ENCODE data around the gene STK25. TPM values are rescaled to one million over a fixed set of nuclear protein-coding genes. Genes with fewer than 3 reads are reported as not detected.
A peak's percentile ranks its signal among the peaks of the same experiment; 100 is the strongest.
"Not testable (repeated sequence)": the region's sequence is repeated elsewhere in the genome, so short reads cannot be mapped to it uniquely, and the experiment has no call there.

Gene STK25
- total and polyA plus RNA-seq, 4 donors: 134 to 255 (median 190) TPM

DNA sequence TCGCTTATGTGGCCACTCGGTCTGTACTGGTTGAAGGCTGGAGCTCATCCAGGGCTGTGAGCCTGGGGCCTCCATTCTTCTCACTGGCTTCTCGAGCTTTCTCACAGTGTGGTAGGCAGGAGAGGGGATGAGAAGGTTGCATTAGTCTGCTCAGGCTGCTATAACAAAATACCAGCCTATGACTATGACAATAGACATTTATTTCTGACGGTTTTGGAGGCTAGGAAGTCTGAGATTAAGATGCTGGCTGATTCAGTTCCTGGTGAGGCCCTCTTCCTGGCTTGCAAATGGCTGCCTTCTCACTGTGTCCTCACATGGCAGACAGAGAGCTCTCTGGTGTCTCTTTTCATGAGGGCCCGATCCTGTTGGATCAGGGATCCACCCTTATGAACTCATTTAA is 6.2 kb upstream of the STK25 start:
- peaks cover 4% of the 10 kb centered on the region for H3K4me1 ChIP-seq (ENCODE audit: control insufficient read depth, insufficient read depth, low read length)
- no peak overlapping the region for H3K4me3 ChIP-seq (ENCODE audit: low read depth, low read length)
- no peak for DNase-seq (ENCODE audit: low read depth in 4 of 6, low spot score in 6 of 6)
- 65% methylated on average over 3 of the region's 5 CpGs for WGBS (ENCODE audit: insufficient coverage)
- H3K27me3 ChIP-seq (ENCODE audit: control insufficient read depth, insufficient read depth, low read length): no peaks in the 10 kb centered on the region
- no peak overlapping the region for H3K27ac ChIP-seq (ENCODE audit: low read depth, low read length)
- H3K9me3 ChIP-seq (ENCODE audit: control insufficient read depth, insufficient read depth, low read length): no peaks in the 10 kb centered on the region
- H3K36me3 ChIP-seq (ENCODE audit: control insufficient read depth, insufficient read depth, low read length): no peaks in the 10 kb centered on the region

GRCh38 chr2:241511091-241511741 is 2.8 kb upstream of the STK25 start:
- Histone ChIP-seq H3K4me1 (ENCODE audit: control insufficient read depth, insufficient read depth, low read length) (peaks cover 25% of the 10 kb centered on the region), H3K27ac (ENCODE audit: low read depth, low read length) (no peak overlapping the region), H3K36me3 (ENCODE audit: control insufficient read depth, insufficient read depth, low read length) (peaks cover 8% of the 10 kb centered on the region), H3K27me3 (ENCODE audit: control insufficient read depth, insufficient read depth, low read length) (no peaks in the 10 kb centered on the region), H3K4me3 (ENCODE audit: low read depth, low read length) (no peak overlapping the region), H3K9me3 (ENCODE audit: control insufficient read depth, insufficient read depth, low read length) (no peaks in the 10 kb centered on the region)
- 98% methylated on average over 3 of the region's 6 CpGs for WGBS (ENCODE audit: insufficient coverage)
- no peak for DNase-seq (ENCODE audit: low read depth in 4 of 6, low spot score in 6 of 6)

- Histone ChIP-seq H3K36me3 (ENCODE audit: control insufficient read depth, insufficient read depth, low read length) (peaks cover 23% of the 10 kb centered on the region), H3K4me3 (ENCODE audit: low read depth, low read length) (peak overlapping the region; percentile 65), H3K9me3 (ENCODE audit: control insufficient read depth, insufficient read depth, low read length) (no peaks in the 10 kb centered on the region), H3K27me3 (ENCODE audit: control insufficient read depth, insufficient read depth, low read length) (no peaks in the 10 kb centered on the region), H3K27ac (ENCODE audit: low read depth, low read length) (peak overlapping the region; percentile 52), H3K4me1 (ENCODE audit: control insufficient read depth, insufficient read depth, low read length) (peaks cover 36% of the 10 kb centered on the region)
- 18% methylated on average over 24 of the region's 24 CpGs for WGBS (ENCODE audit: insufficient coverage)
- DNase-seq (ENCODE audit: low read depth in 4 of 6, low spot score in 6 of 6): no peak
Observed at GRCh38 chr2:241509155-241509784, 886 bp upstream of the STK25 start.

DNA sequence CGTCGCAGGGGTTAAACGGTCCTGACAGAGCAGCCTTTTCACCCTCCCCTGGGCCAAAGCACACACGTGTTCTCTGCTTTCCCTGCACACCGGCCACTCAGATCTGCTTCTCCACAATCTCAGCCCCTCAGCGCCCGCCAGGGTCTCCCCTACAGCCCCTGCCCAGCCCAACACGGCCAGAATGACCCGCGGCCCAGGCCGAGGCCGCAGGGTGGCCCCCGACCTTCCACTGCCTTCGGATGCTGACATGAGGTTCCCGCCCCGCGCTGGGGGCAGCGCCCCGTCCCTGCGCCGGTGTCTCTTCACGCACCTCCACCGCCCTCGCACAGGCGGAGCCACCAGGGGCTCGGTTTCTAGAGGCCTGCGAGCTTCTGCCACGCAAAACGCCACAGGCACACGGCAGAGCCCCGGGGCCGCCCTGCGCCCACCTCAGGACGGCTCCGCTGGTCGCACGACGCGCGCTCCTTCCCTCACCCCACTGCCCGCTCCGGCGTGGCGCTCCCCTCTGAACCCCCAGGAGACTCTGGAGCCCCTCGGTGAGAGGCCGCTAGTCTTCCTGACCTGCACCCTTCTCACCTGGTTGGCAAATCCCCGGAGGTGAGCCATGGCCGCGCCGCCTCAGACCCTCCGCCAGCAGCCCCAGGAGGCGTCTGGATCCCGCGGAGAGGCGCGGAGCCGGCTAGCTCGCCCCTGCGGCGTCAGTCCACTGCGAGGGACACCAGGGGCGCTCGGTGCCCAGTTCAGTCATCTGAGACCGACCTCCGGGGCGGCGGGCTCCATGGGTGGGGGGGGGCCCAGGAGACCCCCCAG is 749 bp downstream of the STK25 start:
- Histone ChIP-seq H3K4me1 (ENCODE audit: control insufficient read depth, insufficient read depth, low read length) (peaks cover 36% of the 10 kb centered on the region), H3K27ac (ENCODE audit: low read depth, low read length) (no peak overlapping the region)
- DNase-seq (ENCODE audit: low read depth in 4 of 6, low spot score in 6 of 6): peak in 3 of 6 donors; percentile 12 to 24 (median 13)

DNA sequence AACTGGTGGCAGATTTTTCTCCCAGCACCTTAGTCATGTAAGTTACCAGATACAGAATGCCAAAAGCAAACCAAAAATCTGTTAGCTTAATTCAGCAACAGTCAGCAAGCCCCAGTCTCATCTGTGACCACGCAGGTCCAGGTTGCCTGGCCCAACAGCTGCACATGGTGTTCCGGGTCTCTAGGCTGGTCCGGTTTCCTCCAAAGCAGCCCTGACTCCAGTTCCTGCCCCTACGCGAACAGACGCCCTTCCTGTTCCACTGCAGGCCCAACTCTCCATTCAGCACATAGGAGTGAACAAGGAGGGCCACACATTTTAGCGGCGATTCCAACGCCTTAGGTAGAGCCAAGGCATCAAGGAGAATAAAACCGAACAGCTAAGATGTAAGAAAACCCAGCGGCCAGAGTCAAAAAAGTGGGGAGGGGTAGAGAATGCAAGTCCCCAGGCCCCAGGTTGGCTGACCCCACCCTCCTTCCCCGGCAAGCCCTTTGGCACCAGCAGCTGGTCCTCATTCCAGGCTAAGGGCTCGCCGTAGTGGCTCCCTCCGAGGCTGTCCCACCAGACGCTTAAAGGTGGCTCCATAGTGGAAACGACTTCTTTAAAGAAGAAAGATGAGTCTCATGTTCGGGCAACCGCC is 1.5 kb downstream of the STK25 start:
- Histone ChIP-seq H3K27ac (ENCODE audit: low read depth, low read length) (no peak overlapping the region), H3K4me3 (ENCODE audit: low read depth, low read length) (peak overlapping the region; percentile 70), H3K4me1 (ENCODE audit: control insufficient read depth, insufficient read depth, low read length) (peaks cover 36% of the 10 kb centered on the region), H3K27me3 (ENCODE audit: control insufficient read depth, insufficient read depth, low read length) (no peaks in the 10 kb centered on the region), H3K36me3 (ENCODE audit: control insufficient read depth, insufficient read depth, low read length) (peaks cover 39% of the 10 kb centered on the region), H3K9me3 (ENCODE audit: control insufficient read depth, insufficient read depth, low read length) (no peaks in the 10 kb centered on the region)
- DNase-seq (ENCODE audit: low read depth in 4 of 6, low spot score in 6 of 6): no peak
- WGBS (ENCODE audit: insufficient coverage): 31% methylated on average over 12 of the region's 19 CpGs

More for the DNA sequence above, 749 bp downstream of the STK25 start:
- peaks cover 35% of the 10 kb centered on the region for H3K36me3 ChIP-seq (ENCODE audit: control insufficient read depth, insufficient read depth, low read length)
- peak overlapping the region; percentile 70 for H3K4me3 ChIP-seq (ENCODE audit: low read depth, low read length)
- WGBS (ENCODE audit: insufficient coverage): under 1% methylated on average over 67 of the region's 67 CpGs
- H3K27me3 ChIP-seq (ENCODE audit: control insufficient read depth, insufficient read depth, low read length): no peaks in the 10 kb centered on the region
- no peaks in the 10 kb centered on the region for H3K9me3 ChIP-seq (ENCODE audit: control insufficient read depth, insufficient read depth, low read length)

- WGBS (ENCODE audit: insufficient coverage): 97% methylated on average over 9 of the region's 11 CpGs
- H3K9me3 ChIP-seq (ENCODE audit: control insufficient read depth, insufficient read depth, low read length); H3K27me3 ChIP-seq (ENCODE audit: control insufficient read depth, insufficient read depth, low read length); H3K4me3 ChIP-seq (ENCODE audit: low read depth, low read length); DNase-seq (ENCODE audit: low read depth in 4 of 6, low spot score in 6 of 6); H3K27ac ChIP-seq (ENCODE audit: low read depth, low read length): not testable (repeated sequence)
- Histone ChIP-seq H3K36me3 (ENCODE audit: control insufficient read depth, insufficient read depth, low read length) (peaks cover 45% of the 10 kb centered on the region), H3K4me1 (ENCODE audit: control insufficient read depth, insufficient read depth, low read length) (peaks cover 36% of the 10 kb centered on the region)
Observed at GRCh38 chr2:241506317-241506716, 2.1 kb downstream of the STK25 start.

DNA sequence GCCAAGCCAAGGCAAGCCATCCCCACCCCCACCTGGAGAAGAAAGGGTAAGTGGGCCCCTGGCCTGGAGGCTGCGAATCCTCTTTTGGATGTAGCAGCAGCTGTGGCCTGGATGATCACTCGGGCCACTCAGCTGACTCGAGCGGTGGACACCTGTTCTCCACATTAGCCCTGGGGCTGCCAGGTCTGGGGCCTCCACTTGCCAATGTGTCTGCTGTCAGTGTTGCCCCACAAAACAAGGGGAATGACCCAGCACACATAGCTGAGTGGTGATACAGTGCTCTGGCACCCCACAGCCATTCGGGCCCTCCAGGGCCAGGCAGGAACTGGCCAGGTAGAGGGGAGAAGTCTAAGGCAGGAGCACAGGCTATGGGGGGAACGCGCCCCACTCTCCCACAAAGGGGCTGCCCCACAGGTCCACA is 2.6 kb downstream of the STK25 start:
- no peak for DNase-seq (ENCODE audit: low read depth in 4 of 6, low spot score in 6 of 6)
- no peaks in the 10 kb centered on the region for H3K27me3 ChIP-seq (ENCODE audit: control insufficient read depth, insufficient read depth, low read length)
- H3K36me3 ChIP-seq (ENCODE audit: control insufficient read depth, insufficient read depth, low read length): peaks cover 51% of the 10 kb centered on the region
- H3K4me1 ChIP-seq (ENCODE audit: control insufficient read depth, insufficient read depth, low read length): peaks cover 36% of the 10 kb centered on the region
- H3K4me3 ChIP-seq (ENCODE audit: low read depth, low read length): no peak overlapping the region
- WGBS (ENCODE audit: insufficient coverage): 76% methylated on average over 6 of the region's 7 CpGs
- no peak overlapping the region for H3K27ac ChIP-seq (ENCODE audit: low read depth, low read length)
- H3K9me3 ChIP-seq (ENCODE audit: control insufficient read depth, insufficient read depth, low read length): no peaks in the 10 kb centered on the region

DNA sequence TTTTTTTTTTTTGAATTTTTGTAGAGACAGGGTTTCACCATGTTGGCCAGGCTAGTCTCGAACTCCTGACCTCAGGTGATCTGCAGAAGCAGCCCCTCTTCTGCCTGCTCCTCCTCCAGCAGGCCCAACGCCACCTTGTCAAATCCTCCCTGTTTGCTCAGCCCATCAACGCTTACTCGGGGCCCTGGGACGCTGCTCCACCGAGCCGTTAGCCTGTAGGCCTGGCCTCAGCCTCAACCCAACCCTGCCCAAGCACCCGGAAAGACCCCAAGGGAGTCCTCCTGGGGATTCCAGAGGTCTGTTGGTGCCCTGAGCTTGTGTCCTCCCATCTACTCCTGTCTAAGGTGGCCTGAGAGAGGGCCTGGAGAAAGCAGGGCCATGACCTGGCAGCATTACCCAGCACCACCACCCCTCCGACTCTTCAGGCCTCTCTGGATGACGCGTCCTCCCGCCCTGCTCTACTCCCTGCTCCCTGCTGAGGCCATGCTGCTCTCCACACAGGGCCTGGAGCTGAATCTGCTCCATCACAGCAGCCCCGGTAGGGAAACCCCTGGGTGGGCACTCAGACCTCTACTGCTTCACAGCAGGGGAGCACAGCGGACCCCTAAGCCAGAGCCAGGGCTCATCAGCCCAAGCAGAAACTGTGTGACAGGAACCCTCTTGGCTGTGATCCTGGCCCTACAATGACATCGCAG is 3.2 kb downstream of the STK25 start:
- H3K27ac ChIP-seq (ENCODE audit: low read depth, low read length): no peak overlapping the region
- H3K9me3 ChIP-seq (ENCODE audit: control insufficient read depth, insufficient read depth, low read length): no peaks in the 10 kb centered on the region
- H3K27me3 ChIP-seq (ENCODE audit: control insufficient read depth, insufficient read depth, low read length): no peaks in the 10 kb centered on the region
- H3K4me1 ChIP-seq (ENCODE audit: control insufficient read depth, insufficient read depth, low read length): peaks cover 41% of the 10 kb centered on the region
- no peak for DNase-seq (ENCODE audit: low read depth in 4 of 6, low spot score in 6 of 6)
- peaks cover 56% of the 10 kb centered on the region for H3K36me3 ChIP-seq (ENCODE audit: control insufficient read depth, insufficient read depth, low read length)
- H3K4me3 ChIP-seq (ENCODE audit: low read depth, low read length): no peak overlapping the region
- WGBS (ENCODE audit: insufficient coverage): 82% methylated on average over 9 of the region's 15 CpGs

- Histone ChIP-seq H3K27me3 (ENCODE audit: control insufficient read depth, insufficient read depth, low read length) (no peaks in the 10 kb centered on the region), H3K27ac (ENCODE audit: low read depth, low read length) (no peak overlapping the region), H3K36me3 (ENCODE audit: control insufficient read depth, insufficient read depth, low read length) (peaks cover 70% of the 10 kb centered on the region), H3K4me1 (ENCODE audit: control insufficient read depth, insufficient read depth, low read length) (peaks cover 38% of the 10 kb centered on the region), H3K4me3 (ENCODE audit: low read depth, low read length) (no peak overlapping the region), H3K9me3 (ENCODE audit: control insufficient read depth, insufficient read depth, low read length) (no peaks in the 10 kb centered on the region)
- 92% methylated on average over 12 of the region's 12 CpGs for WGBS (ENCODE audit: insufficient coverage)
- DNase-seq (ENCODE audit: low read depth in 4 of 6, low spot score in 6 of 6): no peak
Observed at GRCh38 chr2:241503776-241504392, 4.5 kb downstream of the STK25 start.
